H1 (cell line): ENCODE data around the gene EYA2. TPM values are rescaled to one million over a fixed set of nuclear protein-coding genes. Genes with fewer than 3 reads are reported as not detected.

Source experiments
- CTCF ChIA-PET: fragments of 300-600 bp; sonication (Branson Sonifier 250); formaldehyde crosslinking; loops from one replicate; lab custom pipeline; 2021; ENCODE audit not compliant: partially characterized antibody; lab: Charles Lee
- POLR2A ChIA-PET: fragments of 300-600 bp; sonication (Branson Sonifier 250); formaldehyde crosslinking; loops from one replicate; lab custom pipeline; 2021; ENCODE audit warnings: inconsistent platforms; ENCODE audit not compliant: partially characterized antibody; lab: Charles Lee
- DNase-seq, 2 experiments: peaks; one replicate each; pipeline versions ENCODE4 v3.0.0 to v3.0.0-alpha.2; 2010 to 2022; ENCODE audit warnings: low spot score in 2 of 2, low read depth in 1 of 2, mixed read lengths in 1 of 2
- FAIRE-seq: peaks from 2 replicates; lab custom pipeline; 2011; peaks lifted over from hg19 to GRCh38; lab: Jason Lieb, UNC
- H2AFZ ChIP-seq: 2 replicates; pipeline ENCODE4 v1.8.1; 2012; ENCODE audit warnings: low read length, inconsistent platforms
- H2AK5ac ChIP-seq: 2 replicates; pipeline ENCODE4 v1.6.1; 2013; ENCODE audit warnings: low read depth, low read length
- H2BK120ac ChIP-seq: replicated peaks from 2 replicates; pipeline ENCODE3; 2013; ENCODE audit warnings: low read depth, low read length, inconsistent platforms
- H2BK12ac ChIP-seq: 2 replicates; pipeline ENCODE4 v1.6.1; 2013; ENCODE audit warnings: low read depth, low read length
- H2BK15ac ChIP-seq: 2 replicates; pipeline ENCODE4 v1.6.1; 2013; ENCODE audit warnings: low read length
- H2BK20ac ChIP-seq: 2 replicates; pipeline ENCODE4 v1.6.1; 2013; ENCODE audit warnings: low read length
- H2BK5ac ChIP-seq: 2 replicates; pipeline ENCODE4 v1.6.1; 2013; ENCODE audit warnings: low read depth, low read length
- H3K14ac ChIP-seq: 2 replicates; pipeline ENCODE4 v1.6.1; 2013; ENCODE audit warnings: inconsistent platforms; ENCODE audit not compliant: insufficient read length
- H3K18ac ChIP-seq: 2 replicates; pipeline ENCODE4 v1.6.1; 2013; ENCODE audit warnings: low read length; ENCODE audit errors: extremely low read depth
- H3K23ac ChIP-seq: 2 replicates; pipeline ENCODE4 v1.6.1; 2013; ENCODE audit warnings: inconsistent platforms; ENCODE audit not compliant: insufficient read length
- H3K23me2 ChIP-seq: 2 replicates; pipeline ENCODE4 v1.6.1; 2013; ENCODE audit warnings: low read depth, low read length
- H3K27ac ChIP-seq: 2 replicates; pipeline ENCODE4 v1.6.1; 2011; ENCODE audit warnings: low read depth, low read length, inconsistent platforms
- H3K27me3 ChIP-seq, 4 experiments: replicated peaks in 1 of 4; 1 replicate in 1 of 4; 2 replicates in 3 of 4; pipeline versions ENCODE4 v1.6.1 to v1.8.1; 2011 to 2013; ENCODE audit warnings: low read length in 3 of 4, mild to moderate bottlenecking in 3 of 4, inconsistent platforms in 2 of 4, mixed read lengths in 2 of 4, moderate library complexity in 1 of 4; ENCODE audit not compliant: control insufficient read depth in 3 of 4, insufficient read depth in 3 of 4; ENCODE audit errors: extremely low read depth in 1 of 4
- H3K36me3 ChIP-seq, 4 experiments: 2 replicates each; pipeline versions ENCODE4 v1.6.1 to v1.8.1; 2011 to 2013; ENCODE audit warnings: mild to moderate bottlenecking in 4 of 4, low read length in 3 of 4, moderate library complexity in 2 of 4, control low read depth in 1 of 4, inconsistent platforms in 1 of 4; ENCODE audit not compliant: insufficient read depth in 4 of 4, control insufficient read depth in 2 of 4
- H3K4ac ChIP-seq: replicated peaks from 2 replicates; pipeline ENCODE3; 2013; ENCODE audit warnings: low read length, low read depth, mixed read lengths, inconsistent platforms; ENCODE audit not compliant: insufficient read length
- H3K4me1 ChIP-seq, 4 experiments: replicated peaks in 1 of 4; 1 replicate in 1 of 4; 2 replicates in 3 of 4; pipeline versions ENCODE4 v1.6.1 to v1.8.1; 2011 to 2013; ENCODE audit warnings: low read length in 3 of 4, inconsistent platforms in 2 of 4, mixed read lengths in 1 of 4; ENCODE audit not compliant: insufficient read depth in 4 of 4, control insufficient read depth in 3 of 4
- H3K4me2 ChIP-seq, 2 experiments: 2 replicates each; pipeline versions ENCODE4 v1.6.1 to v1.8.1; 2011 to 2013; ENCODE audit warnings: low read depth in 2 of 2, low read length in 2 of 2, control low read depth in 1 of 2, inconsistent platforms in 1 of 2, mild to moderate bottlenecking in 1 of 2; ENCODE audit not compliant: insufficient read depth in 1 of 2
- H3K4me3 ChIP-seq, 4 experiments: fragments of 200-600, 300-600 bp in 1 of 4; sonication (generic), shearing (Covaris generic), sonication (Bioruptor Twin) in 1 of 4; 2 replicates each; pipeline versions ENCODE4 v1.5.1 to v1.8.1; 2011 to 2016; ENCODE audit warnings: low read length in 4 of 4, low read depth in 3 of 4, control low read depth in 2 of 4, inconsistent platforms in 2 of 4, mild to moderate bottlenecking in 2 of 4, mixed read lengths in 1 of 4, moderate library complexity in 1 of 4; ENCODE audit not compliant: insufficient read depth in 2 of 4; ENCODE audit errors: extremely low read depth in 1 of 4
- H3K56ac ChIP-seq: replicated peaks from 2 replicates; pipeline ENCODE3; 2013; ENCODE audit warnings: low read depth, mild to moderate bottlenecking, mixed read lengths, low read length, inconsistent platforms; ENCODE audit not compliant: insufficient read length
- H3K79me1 ChIP-seq: 2 replicates; pipeline ENCODE4 v1.6.1; 2013; ENCODE audit warnings: low read depth, low read length, control low read depth
- H3K79me2 ChIP-seq, 2 experiments: 2 replicates each; pipeline versions ENCODE4 v1.6.1 to v1.8.1; 2012 to 2013; ENCODE audit warnings: low read length in 2 of 2, mild to moderate bottlenecking in 2 of 2, inconsistent platforms in 1 of 2; ENCODE audit not compliant: insufficient read depth in 2 of 2, control insufficient read depth in 1 of 2
- H3K9ac ChIP-seq, 4 experiments: replicated peaks in 1 of 4; 1 replicate in 1 of 4; 2 replicates in 3 of 4; pipeline versions ENCODE4 v1.6.1 to v1.8.1; 2011 to 2013; ENCODE audit warnings: low read depth in 3 of 4, low read length in 3 of 4, control low read depth in 2 of 4, mild to moderate bottlenecking in 2 of 4, moderate library complexity in 2 of 4, inconsistent platforms in 1 of 4; ENCODE audit errors: extremely low read depth in 1 of 4
- H3K9me3 ChIP-seq, 2 experiments: 2 replicates each; pipeline versions ENCODE4 v1.6.1 to v1.8.1; 2012 to 2013; ENCODE audit warnings: mild to moderate bottlenecking in 2 of 2, moderate library complexity in 2 of 2, control low read depth in 1 of 2, inconsistent platforms in 1 of 2, low read depth in 1 of 2, low read length in 1 of 2, mixed read lengths in 1 of 2; ENCODE audit not compliant: insufficient read depth in 2 of 2
- H4K20me1 ChIP-seq, 2 experiments: replicated peaks in 1 of 2; 2 replicates each; pipeline versions ENCODE3 to v1.8.1; 2011 to 2013; ENCODE audit warnings: inconsistent platforms in 2 of 2, low read length in 2 of 2, mild to moderate bottlenecking in 1 of 2; ENCODE audit not compliant: insufficient read depth in 2 of 2, control insufficient read depth in 1 of 2
- H4K5ac ChIP-seq: 2 replicates; pipeline ENCODE4 v1.6.1; 2013; ENCODE audit warnings: low read length, low read depth, mixed read lengths, inconsistent platforms; ENCODE audit not compliant: insufficient read length
- H4K8ac ChIP-seq: 2 replicates; pipeline ENCODE4 v1.8.0; 2013; ENCODE audit warnings: mild to moderate bottlenecking, moderate library complexity, low read length, inconsistent platforms; ENCODE audit not compliant: insufficient read depth; ENCODE audit errors: extremely low read depth
- H4K91ac ChIP-seq: replicated peaks from 2 replicates; pipeline ENCODE3; 2013; ENCODE audit warnings: low read length, mixed read lengths, inconsistent platforms; ENCODE audit not compliant: insufficient read length
- CBX5 ChIP-seq: fragments of 300-800, 300-1000 bp; sonication (generic); IDR thresholded peaks from 2 replicates; pipeline ENCODE4 v1.7.1; 2016; ENCODE audit warnings: antibody characterized with exemption, low read length, low read depth
- GTF2F1 ChIP-seq: IDR thresholded peaks from 2 replicates; pipeline ENCODE4 v1.6.1; 2012; ENCODE audit warnings: low read depth, low read length, improper control_type of control experiment, borderline replicate concordance
- HDAC6 ChIP-seq: IDR thresholded peaks from one replicate; pipeline ENCODE4 v1.7.1; 2012; ENCODE audit warnings: low read depth, mild to moderate bottlenecking, inconsistent platforms, low read length, moderate library complexity
- MAFK ChIP-seq: IDR thresholded peaks from 2 replicates; pipeline ENCODE4 v1.6.1; 2012; ENCODE audit warnings: low read depth, mild to moderate bottlenecking, improper control_type of control experiment, low read length
- NANOG ChIP-seq: IDR thresholded peaks from 2 replicates; pipeline ENCODE4 v1.6.1; 2011; ENCODE audit warnings: low read length, low read depth, mild to moderate bottlenecking, inconsistent platforms; ENCODE audit not compliant: insufficient read depth, poor library complexity, severe bottlenecking
- PHF8 ChIP-seq: fragments of 200-600 bp; sonication (generic); conservative IDR thresholded peaks from 2 replicates; pipeline ENCODE4 v1.7.1; 2012; ENCODE audit warnings: low read depth, mild to moderate bottlenecking, inconsistent platforms, low read length, moderate library complexity
- RXRA ChIP-seq: IDR thresholded peaks from 2 replicates; pipeline ENCODE4 v1.6.1; 2011; ENCODE audit warnings: low read depth, mild to moderate bottlenecking, low read length, moderate library complexity; ENCODE audit not compliant: insufficient read depth
- SP2 ChIP-seq: IDR thresholded peaks from 2 replicates; pipeline ENCODE4 v1.6.1; 2012; ENCODE audit warnings: mild to moderate bottlenecking, low read length, inconsistent platforms
- SRF ChIP-seq: IDR thresholded peaks from 2 replicates; pipeline ENCODE4 v1.6.1; 2011; ENCODE audit warnings: mild to moderate bottlenecking, low read depth, low read length, moderate library complexity
- whole genome bisulfite sequencing, 2 experiments: shearing (Covaris generic) in 1 of 2; methylation state at CpG; one replicate each; pipeline versions ENCODE4 v1.1.6 to v1.1.7; 2013 to 2015; ENCODE audit warnings: low lambda C conversion rate in 2 of 2, mixed read lengths in 2 of 2, inconsistent platforms in 1 of 2, low coverage in 1 of 2, missing lambda C conversion rate in 1 of 2; ENCODE audit not compliant: insufficient replicate concordance in 2 of 2, insufficient coverage in 1 of 2, insufficient read length in 1 of 2; ENCODE audit errors: extremely low coverage in 1 of 2, missing lambda C conversion rate in 1 of 2; 5-methylcytosine and 5-hydroxymethylcytosine counted together
- polyA plus RNA-seq, 7 experiments: library from polyadenylated mRNA; depleted of rRNA in 3 of 7; stranded (reverse) in 5 of 7; unstranded in 2 of 7; fragments of >200 nt in 5 of 7; fragments of 200-250 nt in 2 of 7; gene quantifications; 1 replicate in 5 of 7; 2 replicates in 1 of 7; 4 replicates in 1 of 7; pipeline versions ENCODE4 v1.2.1 to v1.2.3, GENCODE V29; 2011 to 2013; ENCODE audit warnings: missing spikeins in 2 of 7, mixed read lengths in 2 of 7
- total RNA-seq: library from RNA; stranded (reverse); fragmentation: NEBNext Ultra II Directional; extraction: Animal tissue kit (Norgen Biotek cat#: 25700); gene quantifications from 2 replicates; pipeline ENCODE4 v1.2.1, GENCODE V29; 2021
- TF ChIP-seq, protein P1 (sequence below): IDR thresholded peaks from 2 replicates; pipeline ENCODE4 v1.6.1; 2012; ENCODE audit warnings: low read length, inconsistent platforms
- TF ChIP-seq, protein P2 (sequence below): IDR thresholded peaks from 2 replicates; pipeline ENCODE4 v1.6.1; 2011; ENCODE audit warnings: low read depth, mild to moderate bottlenecking, low read length; ENCODE audit not compliant: insufficient read depth

The EYA2 gene
- total and polyA plus RNA-seq, 2 of the 8 experiments (the other 6 are each of a cell fraction or from before 2014, with no cell fraction given) = 1.6 to 1.7 TPM

DNA sequence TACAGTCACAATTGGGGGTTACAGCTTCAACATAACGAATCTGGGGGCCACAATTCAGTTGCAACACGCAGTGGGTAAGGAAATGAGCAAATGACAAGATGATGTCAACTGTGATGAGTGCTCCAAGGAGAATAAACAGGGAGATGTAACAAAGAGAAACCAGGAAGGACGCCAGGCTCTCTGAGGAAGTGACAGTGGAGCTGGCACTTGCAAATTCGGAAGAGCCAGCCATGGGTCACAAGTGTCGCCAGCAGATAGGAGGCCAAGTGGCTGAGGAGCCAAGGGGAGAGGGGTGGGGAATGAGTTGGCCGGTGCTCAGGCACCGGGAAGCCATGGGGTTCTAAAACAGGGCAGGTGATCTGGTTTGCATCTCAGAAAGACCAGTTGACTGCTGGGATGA is 136.4 kb downstream of the EYA2 start:
- WGBS, 2 experiments = 94% methylated on average over 7 of the region's 7 CpGs; no CpG with 5 or more reads in 1 of the 2 experiments
- ChIA-PET CTCF (interaction anchor here (1.2 to 1.7 kb wide), 3 partner anchors 30 to 273 kb away, joined by 3 to 5 read pairs (median 4); no protein-coding TSS in a partner anchor), POLR2A (no interaction called here)
- no peak for TF ChIP-seq HDAC6
- TF ChIP-seq, protein P1, sequence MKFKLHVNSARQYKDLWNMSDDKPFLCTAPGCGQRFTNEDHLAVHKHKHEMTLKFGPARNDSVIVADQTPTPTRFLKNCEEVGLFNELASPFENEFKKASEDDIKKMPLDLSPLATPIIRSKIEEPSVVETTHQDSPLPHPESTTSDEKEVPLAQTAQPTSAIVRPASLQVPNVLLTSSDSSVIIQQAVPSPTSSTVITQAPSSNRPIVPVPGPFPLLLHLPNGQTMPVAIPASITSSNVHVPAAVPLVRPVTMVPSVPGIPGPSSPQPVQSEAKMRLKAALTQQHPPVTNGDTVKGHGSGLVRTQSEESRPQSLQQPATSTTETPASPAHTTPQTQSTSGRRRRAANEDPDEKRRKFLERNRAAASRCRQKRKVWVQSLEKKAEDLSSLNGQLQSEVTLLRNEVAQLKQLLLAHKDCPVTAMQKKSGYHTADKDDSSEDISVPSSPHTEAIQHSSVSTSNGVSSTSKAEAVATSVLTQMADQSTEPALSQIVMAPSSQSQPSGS = no peak
- TF ChIP-seq GTF2F1 = no peak
- TF ChIP-seq CBX5 = no peak
- no peak for TF ChIP-seq MAFK
- no peak for TF ChIP-seq SRF
- TF ChIP-seq NANOG = no peak
- no peak for TF ChIP-seq SP2
- TF ChIP-seq RXRA = no peak
- TF ChIP-seq PHF8 = no peak
- TF ChIP-seq, protein P2, sequence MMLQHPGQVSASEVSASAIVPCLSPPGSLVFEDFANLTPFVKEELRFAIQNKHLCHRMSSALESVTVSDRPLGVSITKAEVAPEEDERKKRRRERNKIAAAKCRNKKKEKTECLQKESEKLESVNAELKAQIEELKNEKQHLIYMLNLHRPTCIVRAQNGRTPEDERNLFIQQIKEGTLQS = no peak

More for the DNA sequence above, 136.4 kb downstream of the EYA2 start:
- Histone ChIP-seq H4K8ac (no peak overlapping the region), H2BK15ac (no peak overlapping the region), H3K56ac (no peak overlapping the region), H3K9me3 (peaks cover 0 to 10% of the 10 kb centered on the region in 2 experiments; a peak in 1 of 4 replicates), H2BK12ac (no peak overlapping the region), H4K91ac (no peak overlapping the region), H2AFZ (no peak overlapping the region), H2AK5ac (no peak overlapping the region), H3K23ac (no peak overlapping the region), H3K4ac (no peak overlapping the region), H2BK20ac (no peak overlapping the region), H3K18ac (no peak overlapping the region), H3K27me3 (no peaks in the 10 kb centered on the region), H3K14ac (no peak overlapping the region), H2BK120ac (no peak overlapping the region), H4K20me1 (no peaks in the 10 kb centered on the region), H3K79me1 (no peaks in the 10 kb centered on the region), H3K9ac (no peak overlapping the region), H4K5ac (no peak overlapping the region), H3K36me3 (no peaks in the 10 kb centered on the region), H3K27ac (no peak overlapping the region), H3K4me1 (no peaks in the 10 kb centered on the region), H3K4me2 (no peak overlapping the region), H3K23me2 (no peaks in the 10 kb centered on the region), H3K4me3 (no peak overlapping the region), H2BK5ac (no peak overlapping the region), H3K79me2 (no peaks in the 10 kb centered on the region)
- DNase-seq (no peak), FAIRE-seq (no peak)
